Thoracic aorta (tissue), 2 donors: ENCODE data around the gene PNP. TPM values are rescaled to one million over a fixed set of nuclear protein-coding genes. Genes with fewer than 3 reads are reported as not detected.

ENCODE experiments used
- ATAC-seq: fragments of 150-250 bp; one replicate; pipeline ENCODE4 v1.8.0; 2017; ENCODE audit warnings: low read depth; ENCODE audit not compliant: insufficient number of reproducible peaks, low FRiP score
- DNase-seq: peaks from one replicate; pipeline ENCODE4 v3.0.0-alpha.2; 2020; ENCODE audit warnings: low spot score
- H3K27ac ChIP-seq, 2 donors: fragments of 200-600 bp; sonication (generic); 1 replicate in 1 of 2; 2 replicates in 1 of 2; pipeline ENCODE4 v1.5.1; 2016; ENCODE audit warnings: mild to moderate bottlenecking in 2 of 2, moderate library complexity in 2 of 2
- H3K27me3 ChIP-seq: fragments of 200-600 bp; sonication (generic); replicated peaks from 2 replicates; pipeline ENCODE4 v1.6.0; 2016; ENCODE audit warnings: mild to moderate bottlenecking; ENCODE audit not compliant: insufficient read depth
- H3K36me3 ChIP-seq: fragments of 200-600 bp; sonication (generic); one replicate; pipeline ENCODE4 v1.5.1; 2016
- H3K4me1 ChIP-seq, 2 donors: fragments of 200-600 bp; sonication (generic); 1 replicate in 1 of 2; 2 replicates in 1 of 2; pipeline versions ENCODE4 v1.5.1 to v1.6.0; 2016; ENCODE audit warnings: low read depth in 2 of 2, mild to moderate bottlenecking in 1 of 2; ENCODE audit not compliant: control insufficient read depth in 1 of 2
- H3K4me3 ChIP-seq: fragments of 200-600 bp; sonication (generic); 2 replicates; pipeline ENCODE4 v1.5.1; 2016; ENCODE audit warnings: mild to moderate bottlenecking
- H3K9me3 ChIP-seq: fragments of 200-600 bp; sonication (generic); 2 replicates; pipeline ENCODE4 v1.5.1; 2016
- CTCF ChIP-seq: fragments of 200-600 bp; sonication (generic); IDR thresholded peaks from one replicate; pipeline ENCODE4 v1.5.1; 2019; ENCODE audit warnings: antibody characterized with exemption
- total RNA-seq, 2 donors: library from RNA; depleted of rRNA; stranded (reverse); fragments of >200 nt; gene quantifications; one replicate each; pipeline versions ENCODE4 v1.1.0 to v1.2.3, GENCODE V29; 2016

The PNP gene
- total RNA-seq, 2 donors from 2014 or later = 42.4 to 170 TPM

GRCh38 chr14:20508367-20508766, 39.2 kb downstream of the PNP start:
- ATAC-seq = no peak
- H3K36me3 ChIP-seq = no peaks in the 10 kb centered on the region

GRCh38 chr14:20512177-20512905, 43.1 kb downstream of the PNP start:
- Histone ChIP-seq H3K4me1 (no peaks in the 10 kb centered on the region), H3K9me3 (no peaks in the 10 kb centered on the region), H3K36me3 (no peaks in the 10 kb centered on the region), H3K4me3 (no peak overlapping the region), H3K27me3 (no peaks in the 10 kb centered on the region), H3K27ac (no peak overlapping the region)
- TF ChIP-seq CTCF = no peak
- no peak for ATAC-seq
- DNase-seq = no peak

More at GRCh38 chr14:20508367-20508766, 39.2 kb downstream of the PNP start:
- TF ChIP-seq CTCF = no peak
- no peak for DNase-seq
- no peaks in the 10 kb centered on the region for H3K9me3 ChIP-seq
- H3K27me3 ChIP-seq = no peaks in the 10 kb centered on the region
- no peaks in the 10 kb centered on the region for H3K4me1 ChIP-seq
- H3K4me3 ChIP-seq = no peak overlapping the region
- no peak overlapping the region for H3K27ac ChIP-seq

- TF ChIP-seq CTCF = no peak
- no peaks in the 10 kb centered on the region for H3K9me3 ChIP-seq
- no peak for DNase-seq
- no peak overlapping the region for H3K4me3 ChIP-seq
- no peaks in the 10 kb centered on the region for H3K4me1 ChIP-seq
- no peak for ATAC-seq
- H3K27ac ChIP-seq = no peak overlapping the region
- H3K27me3 ChIP-seq = no peaks in the 10 kb centered on the region
- no peaks in the 10 kb centered on the region for H3K36me3 ChIP-seq
Observed at GRCh38 chr14:20515846-20516245, 46.6 kb downstream of the PNP start.

GRCh38 chr14:20516921-20517320, 47.7 kb downstream of the PNP start:
- H3K9me3 ChIP-seq = no peaks in the 10 kb centered on the region
- no peaks in the 10 kb centered on the region for H3K27me3 ChIP-seq
- no peaks in the 10 kb centered on the region for H3K4me1 ChIP-seq
- DNase-seq = no peak
- no peak for ATAC-seq
- no peak overlapping the region for H3K27ac ChIP-seq
- TF ChIP-seq CTCF = no peak
- H3K4me3 ChIP-seq = no peak overlapping the region
- no peaks in the 10 kb centered on the region for H3K36me3 ChIP-seq

- ATAC-seq = no peak
- H3K9me3 ChIP-seq = no peaks in the 10 kb centered on the region
- H3K4me1 ChIP-seq = no peaks in the 10 kb centered on the region
- no peaks in the 10 kb centered on the region for H3K27me3 ChIP-seq
- H3K36me3 ChIP-seq = no peaks in the 10 kb centered on the region
- no peak for DNase-seq
- no peak overlapping the region for H3K27ac ChIP-seq
- no peak for TF ChIP-seq CTCF
- no peak overlapping the region for H3K4me3 ChIP-seq
Observed at GRCh38 chr14:20522332-20522731, 53.1 kb downstream of the PNP start.
